ENCODE data around the gene LSR. TPM values are rescaled to one million over a fixed set of nuclear protein-coding genes. Genes with fewer than 3 reads are reported as not detected.

LSR gene
- total RNA-seq, 4 donors from 2014 or later, result 67.4 to 105 (median 80.8) TPM

GRCh38 chr19:35272122-35272719, 23.4 kb downstream of the LSR start:
- no peaks in the 10 kb centered on the region for H3K27me3 ChIP-seq
- TF ChIP-seq POLR2A (IDR thresholded peaks at IDR 0.05), result no peak
- no peak for TF ChIP-seq CTCF (IDR thresholded peaks at IDR 0.05)
- no peak for TF ChIP-seq EP300 (IDR thresholded peaks at IDR 0.05)
- TF ChIP-seq POLR2AphosphoS5 (IDR thresholded peaks at IDR 0.05), result no peak
- no peak overlapping the region for H3K4me3 ChIP-seq
- DNase-seq (ENCODE audit: low spot score in 2 of 2), result no peak
- H3K27ac ChIP-seq, result no peak overlapping the region
- peaks cover 26% of the 10 kb centered on the region for H3K4me1 ChIP-seq
- 90% methylated on average over 16 of the region's 16 CpGs for WGBS
- H3K9me3 ChIP-seq, result no peaks in the 10 kb centered on the region
- peaks cover 65% of the 10 kb centered on the region for H3K36me3 ChIP-seq

GRCh38 chr19:35272954-35273649, 24.3 kb downstream of the LSR start:
- TF ChIP-seq POLR2AphosphoS5 (IDR thresholded peaks at IDR 0.05), result no peak
- H3K4me1 ChIP-seq, result peaks cover 24% of the 10 kb centered on the region
- no peaks in the 10 kb centered on the region for H3K27me3 ChIP-seq
- H3K4me3 ChIP-seq, result no peak overlapping the region
- WGBS, result 79% methylated on average over 10 of the region's 10 CpGs
- H3K27ac ChIP-seq, result no peak overlapping the region
- no peak for DNase-seq (ENCODE audit: low spot score in 2 of 2)
- peaks cover 74% of the 10 kb centered on the region for H3K36me3 ChIP-seq
- H3K9me3 ChIP-seq, result no peaks in the 10 kb centered on the region

- WGBS, result 70% methylated on average over 12 of the region's 14 CpGs
- TF ChIP-seq POLR2AphosphoS5 (IDR thresholded peaks at IDR 0.05) (no peak), CTCF (IDR thresholded peaks at IDR 0.05) (no peak), EP300 (IDR thresholded peaks at IDR 0.05) (no peak), POLR2A (IDR thresholded peaks at IDR 0.05) (no peak)
- no peaks in the 10 kb centered on the region for H3K9me3 ChIP-seq
- no peak overlapping the region for H3K27ac ChIP-seq
- H3K36me3 ChIP-seq, result peaks cover 80% of the 10 kb centered on the region
- no peak overlapping the region for H3K4me3 ChIP-seq
- H3K4me1 ChIP-seq, result peaks cover 24% of the 10 kb centered on the region
- H3K27me3 ChIP-seq, result no peaks in the 10 kb centered on the region
- DNase-seq (ENCODE audit: low spot score in 2 of 2), result no peak
Measured at GRCh38 chr19:35273686-35274259, 25.0 kb downstream of the LSR start.

DNA sequence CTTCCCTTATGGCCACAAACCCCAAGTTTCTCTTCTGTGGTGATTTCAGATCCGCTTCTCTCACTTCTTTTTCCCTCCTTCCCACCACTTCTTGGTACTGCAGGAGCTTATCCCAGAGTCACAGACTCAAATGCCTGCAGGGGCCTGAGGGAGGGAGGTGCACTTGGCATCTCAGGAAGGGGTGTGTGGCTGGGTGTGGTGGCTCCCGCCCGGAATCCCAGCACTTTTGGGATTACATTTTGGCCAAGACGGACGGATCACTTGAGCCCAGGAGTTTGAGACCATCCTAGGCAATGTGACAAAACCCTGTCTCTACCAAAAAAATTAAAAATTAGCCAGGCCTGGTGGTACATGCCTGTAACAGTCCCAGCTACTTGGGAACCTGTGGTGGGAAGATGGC, 25.5 kb downstream of the LSR start:
- WGBS, result 40% methylated on average over 5 of the region's 5 CpGs
- TF ChIP-seq EP300 (IDR thresholded peaks at IDR 0.05), result no peak
- no peak for TF ChIP-seq POLR2A (IDR thresholded peaks at IDR 0.05)
- no peak for TF ChIP-seq POLR2AphosphoS5 (IDR thresholded peaks at IDR 0.05)
- no peak for TF ChIP-seq CTCF (IDR thresholded peaks at IDR 0.05)
- Histone ChIP-seq H3K9me3 (no peaks in the 10 kb centered on the region), H3K4me3 (no peak overlapping the region), H3K4me1 (peaks cover 24% of the 10 kb centered on the region), H3K27me3 (no peaks in the 10 kb centered on the region), H3K36me3 (peaks cover 86% of the 10 kb centered on the region), H3K27ac (no peak overlapping the region)
- DNase-seq (ENCODE audit: low spot score in 2 of 2), result no peak

GRCh38 chr19:35276706-35277281, 28.0 kb downstream of the LSR start:
- Histone ChIP-seq H3K27ac (no peak overlapping the region), H3K4me1 (peaks cover 27% of the 10 kb centered on the region), H3K9me3 (no peaks in the 10 kb centered on the region), H3K27me3 (no peaks in the 10 kb centered on the region), H3K4me3 (no peak overlapping the region), H3K36me3 (peaks cover 77% of the 10 kb centered on the region)
- DNase-seq (ENCODE audit: low spot score in 2 of 2), result no peak
- TF ChIP-seq POLR2AphosphoS5 (IDR thresholded peaks at IDR 0.05) (no peak), EP300 (IDR thresholded peaks at IDR 0.05) (no peak), POLR2A (IDR thresholded peaks at IDR 0.05) (no peak), CTCF (IDR thresholded peaks at IDR 0.05) (no peak)
- WGBS, result 82% methylated on average over 21 of the region's 28 CpGs

All from suprapubic skin (tissue), 4 donors.